ENCODE data around the gene MLH1.
"Not testable (repeated sequence)": the region's sequence is repeated elsewhere in the genome, so short reads cannot be mapped to it uniquely, and the experiment has no call there.

The MLH1 gene

GRCh38 chr3:37032961-37033360 lies 39.6 kb downstream of the MLH1 start:
- peak in 20 of 56 donors; percentile 2 to 48 (median 18) for DNase-seq

GRCh38 chr3:37037352-37037751 lies 44.0 kb downstream of the MLH1 start:
- DNase-seq = no peak

GRCh38 chr3:37039161-37039846 lies 46.0 kb downstream of the MLH1 start:
- no peak for DNase-seq

- DNase-seq = no peak
These were observed 46.9 kb downstream of the MLH1 start for GRCh38 chr3:37040231-37040630.

GRCh38 chr3:37041546-37042195 lies 48.4 kb downstream of the MLH1 start:
- no peak for DNase-seq

GRCh38 chr3:37042712-37043111 lies 49.4 kb downstream of the MLH1 start:
- not testable (repeated sequence) for DNase-seq

- peak in 1 of 56 donors; percentile 8 for DNase-seq
These were observed 57.0 kb downstream of the MLH1 start for GRCh38 chr3:37050282-37050681.

- no peak for DNase-seq
These were observed 59.5 kb downstream of the MLH1 start for GRCh38 chr3:37052860-37053259.

GRCh38 chr3:37053337-37053736 lies 60.0 kb downstream of the MLH1 start:
- peak in 12 of 56 donors; percentile 2 to 45 (median 11) for DNase-seq

- DNase-seq = no peak
These were observed 60.4 kb downstream of the MLH1 start for GRCh38 chr3:37053753-37054152.

GRCh38 chr3:37054370-37054769 lies 61.1 kb downstream of the MLH1 start:
- DNase-seq = no peak

- DNase-seq = not testable (repeated sequence)
These were observed 61.8 kb downstream of the MLH1 start for GRCh38 chr3:37055077-37055476.

- DNase-seq = no peak
These were observed 63.5 kb downstream of the MLH1 start for GRCh38 chr3:37056826-37057225.

GRCh38 chr3:37058117-37058516 lies 64.8 kb downstream of the MLH1 start:
- no peak for DNase-seq

- no peak for DNase-seq
These were observed 71.4 kb downstream of the MLH1 start for GRCh38 chr3:37064747-37065146.

GRCh38 chr3:37067577-37067976 lies 74.3 kb downstream of the MLH1 start:
- DNase-seq = no peak

- no peak for DNase-seq
These were observed 74.7 kb downstream of the MLH1 start for GRCh38 chr3:37068031-37068430.

- no peak for DNase-seq
These were observed 78.6 kb downstream of the MLH1 start for GRCh38 chr3:37071921-37072320.

GRCh38 chr3:37072892-37073291 lies 79.6 kb downstream of the MLH1 start:
- DNase-seq = peak in 2 of 56 donors; percentile 5

- no peak for DNase-seq
These were observed 80.9 kb downstream of the MLH1 start for GRCh38 chr3:37074178-37074577.

GRCh38 chr3:37075955-37076354 lies 82.6 kb downstream of the MLH1 start:
- DNase-seq = no peak

- no peak for DNase-seq
These were observed 89.0 kb downstream of the MLH1 start for GRCh38 chr3:37082317-37082716.

GRCh38 chr3:37086918-37087317 lies 93.6 kb downstream of the MLH1 start:
- no peak for DNase-seq
